DMS79 treated with DMSO at 0.1 percent for 48 hours (cell line): Measurements from ENCODE around the gene ARHGAP26.
"Not testable (repeated sequence)": the region's sequence is repeated elsewhere in the genome, so short reads cannot be mapped to it uniquely, and the experiment has no call there.

Experiments
- DNase-seq: peaks from one replicate; lab custom pipeline; 2025; lab: John Stamatoyannopoulos, UW

ARHGAP26 gene

GRCh38 chr5:142961440-142962173 is 191.4 kb downstream of the ARHGAP26 start:
- no peak for DNase-seq

- DNase-seq: no peak
These were observed 192.0 kb downstream of the ARHGAP26 start for GRCh38 chr5:142962174-142962533.

GRCh38 chr5:142965258-142966120 is 195.3 kb downstream of the ARHGAP26 start:
- not testable (repeated sequence) for DNase-seq

- no peak for DNase-seq
These were observed 195.9 kb downstream of the ARHGAP26 start for GRCh38 chr5:142966121-142966420.

- DNase-seq: no peak
These were observed 199.0 kb downstream of the ARHGAP26 start for GRCh38 chr5:142969186-142969585.

- DNase-seq: no peak
These were observed 199.7 kb downstream of the ARHGAP26 start for GRCh38 chr5:142969624-142970439.

- no peak for DNase-seq
These were observed 200.4 kb downstream of the ARHGAP26 start for GRCh38 chr5:142970440-142971030.

- no peak for DNase-seq
These were observed 201.3 kb downstream of the ARHGAP26 start for GRCh38 chr5:142971303-142972013.

GRCh38 chr5:142972064-142972570 is 201.9 kb downstream of the ARHGAP26 start:
- no peak for DNase-seq

GRCh38 chr5:142973932-142974331 is 203.8 kb downstream of the ARHGAP26 start:
- DNase-seq: no peak

GRCh38 chr5:142974409-142974808 is 204.2 kb downstream of the ARHGAP26 start:
- DNase-seq: no peak

GRCh38 chr5:142976861-142977260 is 206.7 kb downstream of the ARHGAP26 start:
- no peak for DNase-seq

- no peak for DNase-seq
These were observed 207.3 kb downstream of the ARHGAP26 start for GRCh38 chr5:142977363-142978051.

GRCh38 chr5:142978252-142978651 is 208.1 kb downstream of the ARHGAP26 start:
- DNase-seq: no peak

GRCh38 chr5:142978726-142979125 is 208.5 kb downstream of the ARHGAP26 start:
- DNase-seq: no peak

- DNase-seq: no peak
These were observed 209.5 kb downstream of the ARHGAP26 start for GRCh38 chr5:142979636-142980035.

- DNase-seq: no peak
These were observed 211.3 kb downstream of the ARHGAP26 start for GRCh38 chr5:142981475-142981874.

GRCh38 chr5:142981886-142982820 is 212.0 kb downstream of the ARHGAP26 start:
- peak; percentile 33 for DNase-seq

GRCh38 chr5:142982821-142983200 is 212.6 kb downstream of the ARHGAP26 start:
- no peak for DNase-seq

GRCh38 chr5:142984011-142984410 is 213.8 kb downstream of the ARHGAP26 start:
- no peak for DNase-seq
